ENCODE results near the gene CDC14A.

Gene CDC14A

DNA sequence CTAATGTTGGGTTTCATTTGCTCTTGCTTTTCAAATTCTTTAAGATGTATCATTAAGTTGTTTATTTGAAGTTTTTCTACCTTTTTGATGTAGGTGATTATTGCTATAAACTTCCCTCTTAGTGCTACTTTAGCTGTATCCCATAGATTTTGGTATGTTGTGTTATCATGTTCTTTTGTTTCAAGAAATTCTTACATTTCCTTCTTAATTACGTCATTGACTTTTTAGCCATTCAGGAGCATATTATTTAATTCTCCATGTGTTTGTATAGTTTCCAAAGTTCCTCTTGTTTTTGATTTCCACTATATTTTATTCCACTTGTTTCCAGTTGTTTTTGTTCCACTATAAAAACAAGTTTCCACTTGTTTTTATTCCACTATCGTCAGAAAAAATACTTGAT is 200.6 kb downstream of the CDC14A start:
- Histone ChIP-seq H3K27me3 (ENCODE audit: insufficient read depth, poor library complexity, severe bottlenecking) (no peaks in the 10 kb centered on the region), H3K4me3 (replicated peaks; ENCODE audit: insufficient read depth, low read length) (no peak overlapping the region), H3K27ac (replicated peaks) (no peak overlapping the region)
- TF ChIP-seq SPI1 (IDR thresholded peaks at IDR 0.05; ENCODE audit: borderline replicate concordance, low read depth) (no peak), GABPA (IDR thresholded peaks at IDR 0.05; ENCODE audit: low read depth) (no peak), POLR2AphosphoS5 (IDR thresholded peaks at IDR 0.05; ENCODE audit: low read depth) (no peak)
- TF ChIP-seq, protein P1, sequence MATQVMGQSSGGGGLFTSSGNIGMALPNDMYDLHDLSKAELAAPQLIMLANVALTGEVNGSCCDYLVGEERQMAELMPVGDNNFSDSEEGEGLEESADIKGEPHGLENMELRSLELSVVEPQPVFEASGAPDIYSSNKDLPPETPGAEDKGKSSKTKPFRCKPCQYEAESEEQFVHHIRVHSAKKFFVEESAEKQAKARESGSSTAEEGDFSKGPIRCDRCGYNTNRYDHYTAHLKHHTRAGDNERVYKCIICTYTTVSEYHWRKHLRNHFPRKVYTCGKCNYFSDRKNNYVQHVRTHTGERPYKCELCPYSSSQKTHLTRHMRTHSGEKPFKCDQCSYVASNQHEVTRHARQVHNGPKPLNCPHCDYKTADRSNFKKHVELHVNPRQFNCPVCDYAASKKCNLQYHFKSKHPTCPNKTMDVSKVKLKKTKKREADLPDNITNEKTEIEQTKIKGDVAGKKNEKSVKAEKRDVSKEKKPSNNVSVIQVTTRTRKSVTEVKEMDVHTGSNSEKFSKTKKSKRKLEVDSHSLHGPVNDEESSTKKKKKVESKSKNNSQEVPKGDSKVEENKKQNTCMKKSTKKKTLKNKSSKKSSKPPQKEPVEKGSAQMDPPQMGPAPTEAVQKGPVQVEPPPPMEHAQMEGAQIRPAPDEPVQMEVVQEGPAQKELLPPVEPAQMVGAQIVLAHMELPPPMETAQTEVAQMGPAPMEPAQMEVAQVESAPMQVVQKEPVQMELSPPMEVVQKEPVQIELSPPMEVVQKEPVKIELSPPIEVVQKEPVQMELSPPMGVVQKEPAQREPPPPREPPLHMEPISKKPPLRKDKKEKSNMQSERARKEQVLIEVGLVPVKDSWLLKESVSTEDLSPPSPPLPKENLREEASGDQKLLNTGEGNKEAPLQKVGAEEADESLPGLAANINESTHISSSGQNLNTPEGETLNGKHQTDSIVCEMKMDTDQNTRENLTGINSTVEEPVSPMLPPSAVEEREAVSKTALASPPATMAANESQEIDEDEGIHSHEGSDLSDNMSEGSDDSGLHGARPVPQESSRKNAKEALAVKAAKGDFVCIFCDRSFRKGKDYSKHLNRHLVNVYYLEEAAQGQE (IDR thresholded peaks at IDR 0.05; ENCODE audit: insufficient replicate concordance, low read depth): no peak
- TF ChIP-seq, protein P2, sequence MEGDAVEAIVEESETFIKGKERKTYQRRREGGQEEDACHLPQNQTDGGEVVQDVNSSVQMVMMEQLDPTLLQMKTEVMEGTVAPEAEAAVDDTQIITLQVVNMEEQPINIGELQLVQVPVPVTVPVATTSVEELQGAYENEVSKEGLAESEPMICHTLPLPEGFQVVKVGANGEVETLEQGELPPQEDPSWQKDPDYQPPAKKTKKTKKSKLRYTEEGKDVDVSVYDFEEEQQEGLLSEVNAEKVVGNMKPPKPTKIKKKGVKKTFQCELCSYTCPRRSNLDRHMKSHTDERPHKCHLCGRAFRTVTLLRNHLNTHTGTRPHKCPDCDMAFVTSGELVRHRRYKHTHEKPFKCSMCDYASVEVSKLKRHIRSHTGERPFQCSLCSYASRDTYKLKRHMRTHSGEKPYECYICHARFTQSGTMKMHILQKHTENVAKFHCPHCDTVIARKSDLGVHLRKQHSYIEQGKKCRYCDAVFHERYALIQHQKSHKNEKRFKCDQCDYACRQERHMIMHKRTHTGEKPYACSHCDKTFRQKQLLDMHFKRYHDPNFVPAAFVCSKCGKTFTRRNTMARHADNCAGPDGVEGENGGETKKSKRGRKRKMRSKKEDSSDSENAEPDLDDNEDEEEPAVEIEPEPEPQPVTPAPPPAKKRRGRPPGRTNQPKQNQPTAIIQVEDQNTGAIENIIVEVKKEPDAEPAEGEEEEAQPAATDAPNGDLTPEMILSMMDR (IDR thresholded peaks at IDR 0.05; ENCODE audit: insufficient read depth, low read length): no peak
- no peak for DNase-seq (ENCODE audit: low read depth in 1 of 2, low spot score in 1 of 2)

DNA sequence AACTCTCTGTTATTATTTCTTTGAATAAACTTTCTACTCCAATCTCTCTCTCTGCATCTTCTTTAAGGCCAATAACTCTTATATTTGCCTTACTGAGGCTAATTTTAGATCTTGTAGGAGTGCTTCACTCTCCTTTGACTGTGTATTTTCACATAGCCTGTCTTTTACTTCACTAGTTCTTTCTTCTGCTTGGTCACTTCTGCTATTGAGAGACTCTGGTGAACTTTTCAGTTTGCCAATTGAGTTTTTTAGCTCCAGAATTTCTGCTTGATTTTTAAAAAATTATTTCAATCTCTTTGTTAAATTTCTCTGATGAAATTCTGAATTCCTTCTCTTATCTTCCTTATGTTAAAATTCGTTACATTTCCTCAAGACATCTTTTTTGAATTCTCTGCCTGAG is 203.9 kb downstream of the CDC14A start:
- no peaks in the 10 kb centered on the region for H3K27me3 ChIP-seq (ENCODE audit: insufficient read depth, poor library complexity, severe bottlenecking)
- H3K27ac ChIP-seq (replicated peaks): no peak overlapping the region
- TF ChIP-seq POLR2AphosphoS5 (IDR thresholded peaks at IDR 0.05; ENCODE audit: low read depth) (no peak), GABPA (IDR thresholded peaks at IDR 0.05; ENCODE audit: low read depth) (no peak), SPI1 (IDR thresholded peaks at IDR 0.05; ENCODE audit: borderline replicate concordance, low read depth) (no peak)
- TF ChIP-seq, protein P1 (IDR thresholded peaks at IDR 0.05; ENCODE audit: insufficient replicate concordance, low read depth): no peak
- TF ChIP-seq, protein P2 (IDR thresholded peaks at IDR 0.05; ENCODE audit: insufficient read depth, low read length): no peak
- H3K4me3 ChIP-seq (replicated peaks; ENCODE audit: insufficient read depth, low read length): no peak overlapping the region
- DNase-seq (ENCODE audit: low read depth in 1 of 2, low spot score in 1 of 2): no peak

DNA sequence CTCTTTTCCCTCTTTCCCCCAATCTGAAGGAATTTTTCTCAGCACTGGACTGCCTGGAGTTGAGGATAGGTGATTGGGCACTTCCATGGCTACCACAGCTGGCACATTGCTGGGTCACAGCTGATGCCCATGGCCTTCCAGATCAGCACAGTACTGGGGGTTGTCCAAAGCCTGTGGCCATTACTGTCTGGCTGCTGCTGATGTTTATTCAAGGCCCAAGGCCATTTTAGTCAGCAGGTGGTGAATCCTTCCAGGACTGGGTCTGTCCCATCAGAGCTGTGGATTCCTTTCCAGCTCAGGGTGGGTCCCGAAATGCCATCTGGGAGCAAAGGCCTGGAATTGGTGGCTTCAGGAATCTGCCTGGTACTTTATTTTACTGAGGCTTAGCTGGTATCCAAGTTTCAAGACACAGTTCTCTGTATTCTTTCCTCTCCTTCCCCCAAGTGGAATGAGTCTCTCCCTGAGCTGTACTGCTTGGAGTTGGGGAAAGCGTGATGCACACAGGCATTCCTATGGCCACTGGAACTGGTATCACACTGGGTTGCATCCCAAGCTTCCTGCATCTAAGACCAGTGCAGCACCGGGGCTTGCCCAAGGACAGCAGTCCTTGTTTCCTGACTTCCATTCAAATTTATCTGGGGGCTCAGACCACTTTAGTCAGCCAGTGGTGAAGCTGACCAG is 204.8 kb downstream of the CDC14A start:
- Histone ChIP-seq H3K27me3 (ENCODE audit: insufficient read depth, poor library complexity, severe bottlenecking) (no peaks in the 10 kb centered on the region), H3K27ac (replicated peaks) (no peak overlapping the region), H3K4me3 (replicated peaks; ENCODE audit: insufficient read depth, low read length) (no peak overlapping the region)
- no peak for DNase-seq (ENCODE audit: low read depth in 1 of 2, low spot score in 1 of 2)
- TF ChIP-seq SPI1 (IDR thresholded peaks at IDR 0.05; ENCODE audit: borderline replicate concordance, low read depth) (no peak), GABPA (IDR thresholded peaks at IDR 0.05; ENCODE audit: low read depth) (no peak), POLR2AphosphoS5 (IDR thresholded peaks at IDR 0.05; ENCODE audit: low read depth) (no peak)
- TF ChIP-seq, protein P1 (IDR thresholded peaks at IDR 0.05; ENCODE audit: insufficient replicate concordance, low read depth): no peak
- TF ChIP-seq, protein P2 (IDR thresholded peaks at IDR 0.05; ENCODE audit: insufficient read depth, low read length): no peak
